OCI-LY7 (cell line): ENCODE data around the gene SIL1. TPM values are rescaled to one million over a fixed set of nuclear protein-coding genes. Genes with fewer than 3 reads are reported as not detected.
"Not testable (repeated sequence)": the region's sequence is repeated elsewhere in the genome, so short reads cannot be mapped to it uniquely, and the experiment has no call there.

ENCODE experiments used
- BruUV-seq: library from RNA; stranded (reverse); fragments of 400-500 nt; replicated peaks from 2 replicates; lab custom pipeline; 2021; lab: Mats Ljungman, UMichigan
- CTCF ChIA-PET: fragments of 300-600 bp; sonication (Branson Sonifier 250); formaldehyde crosslinking; loops from one replicate; lab custom pipeline; 2022; ENCODE audit warnings: antibody characterized with exemption; ENCODE audit not compliant: unreplicated experiment; lab: Charles Lee
- POLR2A ChIA-PET: fragments of 300-600 bp; sonication (Branson Sonifier 250); formaldehyde crosslinking; loops from one replicate; lab custom pipeline; 2022; ENCODE audit warnings: antibody characterized with exemption; lab: Charles Lee
- DNase-seq: peaks from one replicate; pipeline ENCODE4 v3.0.0-alpha.2; 2015; ENCODE audit warnings: low spot score
- H2AFZ ChIP-seq: fragments of 200-600 bp; sonication (generic), shearing (Covaris generic); 2 replicates; pipeline ENCODE4 v1.6.1; 2014; ENCODE audit warnings: mild to moderate bottlenecking, antibody characterized with exemption, low read length, moderate library complexity
- H3K27ac ChIP-seq: fragments of 200-600 bp; sonication (generic); 2 replicates; pipeline ENCODE4 v1.5.1; 2014; ENCODE audit warnings: mixed run types, low read depth, mild to moderate bottlenecking, moderate library complexity, low read length, inconsistent platforms; ENCODE audit not compliant: poor library complexity, severe bottlenecking
- H3K36me3 ChIP-seq: fragments of 200-600 bp; sonication (generic); 2 replicates; pipeline ENCODE4 v1.6.1; 2014; ENCODE audit warnings: mild to moderate bottlenecking, antibody characterized with exemption, low read length, moderate library complexity, mixed read lengths; ENCODE audit not compliant: insufficient read depth
- H3K4me1 ChIP-seq: fragments of 200-600 bp; sonication (generic); 2 replicates; pipeline ENCODE4 v1.5.1; 2014; ENCODE audit warnings: mild to moderate bottlenecking, low read length; ENCODE audit not compliant: insufficient read depth, poor library complexity, severe bottlenecking
- H3K4me2 ChIP-seq: fragments of 200-600 bp; sonication (generic); 2 replicates; pipeline ENCODE4 v1.6.1; 2014; ENCODE audit warnings: mild to moderate bottlenecking, low read length
- H3K4me3 ChIP-seq: fragments of 200-600 bp; sonication (generic); 2 replicates; pipeline ENCODE4 v1.5.1; 2014; ENCODE audit warnings: mild to moderate bottlenecking, low read depth, low read length; ENCODE audit not compliant: poor library complexity, severe bottlenecking
- H3K79me2 ChIP-seq: fragments of 200-600 bp; sonication (generic); 2 replicates; pipeline ENCODE4 v1.6.1; 2016; ENCODE audit warnings: low read depth, mild to moderate bottlenecking, low read length, moderate library complexity, mixed read lengths; ENCODE audit not compliant: insufficient read depth
- H3K9me2 ChIP-seq: fragments of 200-600 bp; sonication (generic); 2 replicates; pipeline ENCODE4 v1.6.1; 2016; ENCODE audit warnings: mild to moderate bottlenecking, low read length, mixed read lengths; ENCODE audit not compliant: insufficient read depth
- H3K9me3 ChIP-seq: fragments of 200-600 bp; sonication (generic); 2 replicates; pipeline ENCODE4 v1.6.1; 2014; ENCODE audit warnings: mild to moderate bottlenecking, mixed run types, low read length, mixed read lengths
- H4K20me1 ChIP-seq: fragments of 200-600 bp; sonication (generic); 2 replicates; pipeline ENCODE4 v1.6.1; 2014; ENCODE audit warnings: mild to moderate bottlenecking, antibody characterized with exemption, low read length, moderate library complexity, mixed read lengths; ENCODE audit not compliant: insufficient read depth
- CTCF ChIP-seq: fragments of 200-600 bp; sonication (generic); conservative IDR thresholded peaks from 2 replicates; pipeline ENCODE4 v1.5.1; 2014; ENCODE audit warnings: mild to moderate bottlenecking, antibody characterized with exemption, low read length, moderate library complexity, mixed read lengths
- EZH2phosphoT487 ChIP-seq: fragments of 200-600 bp; sonication (generic); IDR thresholded peaks from 2 replicates; pipeline ENCODE4 v1.6.1; 2018; ENCODE audit warnings: low read depth, borderline replicate concordance, mild to moderate bottlenecking, mixed run types, antibody characterized with exemption, low read length, moderate library complexity, mixed read lengths
- intact Hi-C: fragments of 100-400 bp; cut with micrococcal nuclease; formaldehyde crosslinking; loops from one replicate; pipeline ENCODE4 v1.10.0; 2022; ENCODE audit not compliant: unreplicated experiment
- total RNA-seq, 2 experiments: library from RNA; depleted of rRNA in 1 of 2; stranded (reverse); fragments of >200 nt in 1 of 2; shearing (Covaris generic) in 1 of 2; gene quantifications; 2 replicates each; pipeline ENCODE4 v1.2.3, GENCODE V29; 2014 to 2022

Gene SIL1
- total RNA-seq, 2 experiments from 2014 or later = 9.2 to 22.8 TPM

DNA sequence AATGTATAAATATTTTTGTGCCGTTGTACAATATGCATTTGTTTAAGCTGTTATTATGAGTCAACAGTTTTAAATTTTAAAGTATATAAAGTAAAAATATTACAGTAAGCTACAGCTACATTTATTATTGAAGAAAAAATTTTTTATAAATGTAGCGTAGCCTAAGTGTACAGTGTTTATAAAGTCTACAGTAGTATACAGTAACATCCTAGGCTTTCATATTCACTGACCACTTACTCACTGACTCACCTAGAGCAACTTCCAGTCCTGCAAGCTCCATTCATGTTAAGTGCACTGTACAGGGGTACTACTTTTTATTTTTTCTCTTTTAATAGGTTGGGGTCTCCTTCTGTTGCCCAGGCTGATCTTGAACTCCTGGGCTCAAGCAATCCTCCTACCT, 30.6 kb downstream of the SIL1 start:
- H3K4me3 ChIP-seq = no peak overlapping the region
- H3K4me2 ChIP-seq = no peak overlapping the region
- H3K27ac ChIP-seq = no peak overlapping the region
- no peak for TF ChIP-seq CTCF
- intact Hi-C loops = no loop called here
- ChIA-PET POLR2A (interaction anchor here (0.6 kb wide), 1 partner anchor 26 kb away, joined by 3 read pairs; no protein-coding TSS in a partner anchor), CTCF (no interaction called here)
- H3K9me3 ChIP-seq = no peaks in the 10 kb centered on the region
- no peaks in the 10 kb centered on the region for H4K20me1 ChIP-seq
- no TSS peak for BruUV-seq
- no peaks in the 10 kb centered on the region for H3K79me2 ChIP-seq
- H3K4me1 ChIP-seq = no peaks in the 10 kb centered on the region
- no peak for DNase-seq
- H3K36me3 ChIP-seq = no peaks in the 10 kb centered on the region
- no peaks in the 10 kb centered on the region for H3K9me2 ChIP-seq
- H2AFZ ChIP-seq = no peak overlapping the region

DNA sequence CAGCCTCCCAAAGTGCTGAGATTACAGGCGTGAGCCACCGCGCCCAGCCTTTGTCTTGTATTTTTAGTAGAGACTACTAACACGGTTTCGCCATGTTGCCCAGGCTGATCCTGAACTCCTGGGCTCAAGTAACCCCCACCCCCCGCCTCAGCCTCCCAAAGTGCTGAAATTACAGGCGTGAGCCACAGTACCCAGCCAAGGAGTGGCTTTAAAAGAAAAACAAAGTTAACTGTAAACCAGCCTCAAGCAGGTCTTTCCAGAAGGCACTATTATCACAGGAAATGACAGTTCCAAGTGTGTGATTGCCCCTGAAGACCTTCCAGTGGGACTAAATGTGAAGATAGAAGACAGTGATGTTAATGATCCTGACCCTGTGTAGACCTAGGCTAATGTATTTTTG, 31.1 kb downstream of the SIL1 start:
- no peak overlapping the region for H3K27ac ChIP-seq
- no peaks in the 10 kb centered on the region for H3K4me1 ChIP-seq
- no peak for TF ChIP-seq EZH2phosphoT487
- no peak for TF ChIP-seq CTCF
- H3K9me2 ChIP-seq = no peaks in the 10 kb centered on the region
- no peaks in the 10 kb centered on the region for H3K79me2 ChIP-seq
- no peaks in the 10 kb centered on the region for H3K36me3 ChIP-seq
- no peaks in the 10 kb centered on the region for H3K9me3 ChIP-seq
- ChIA-PET POLR2A (interaction anchor here (0.6 kb wide), 2 partner anchors 13 to 26 kb away, joined by 3 to 5 read pairs; no protein-coding TSS in a partner anchor), CTCF (no interaction called here)
- no peak for DNase-seq
- H3K4me2 ChIP-seq = no peak overlapping the region
- no TSS peak for BruUV-seq
- no peak overlapping the region for H2AFZ ChIP-seq
- H3K4me3 ChIP-seq = no peak overlapping the region
- no peaks in the 10 kb centered on the region for H4K20me1 ChIP-seq
- intact Hi-C loops = no loop called here

GRCh38 chr5:139164897-139165296, 33.3 kb downstream of the SIL1 start:
- intact Hi-C loops, H3K9me2 ChIP-seq, H3K4me3 ChIP-seq, CTCF ChIA-PET, BruUV-seq, H3K36me3 ChIP-seq, H3K9me3 ChIP-seq, H3K4me2 ChIP-seq, H3K27ac ChIP-seq, H3K4me1 ChIP-seq, POLR2A ChIA-PET, DNase-seq, H2AFZ ChIP-seq, H3K79me2 ChIP-seq, H4K20me1 ChIP-seq: not testable (repeated sequence)
